Breast epithelium (tissue), 4 donors: Measurements from ENCODE around the gene SIK2. TPM values are rescaled to one million over a fixed set of nuclear protein-coding genes. Genes with fewer than 3 reads are reported as not detected.

Source experiments
- DNase-seq, 2 donors: peaks; one replicate each; pipeline ENCODE4 v3.0.0-alpha.2; 2019; ENCODE audit warnings: low spot score in 2 of 2
- H3K27ac ChIP-seq, 2 donors: fragments of 200-600 bp; sonication (generic) in 1 of 2; one replicate each; pipeline ENCODE4 v1.5.1; 2016 to 2019; ENCODE audit warnings: mild to moderate bottlenecking in 1 of 2
- H3K27me3 ChIP-seq, 2 donors: fragments of 200-600 bp; sonication (generic) in 1 of 2; one replicate each; pipeline versions ENCODE4 v1.5.1 to v1.6.0; 2017 to 2019; ENCODE audit warnings: control low read depth in 1 of 2, mild to moderate bottlenecking in 1 of 2
- H3K36me3 ChIP-seq: fragments of 200-600 bp; one replicate; pipeline ENCODE4 v1.5.1; 2019
- H3K4me1 ChIP-seq, 2 donors: fragments of 200-600 bp; sonication (generic); one replicate each; pipeline ENCODE4 v1.5.1; 2016 to 2019; ENCODE audit warnings: control low read depth in 1 of 2
- H3K4me3 ChIP-seq, 3 donors: fragments of 200-600 bp; sonication (generic); 1 replicate in 2 of 3; 2 replicates in 1 of 3; pipeline ENCODE4 v1.5.1; 2016 to 2019; ENCODE audit warnings: mild to moderate bottlenecking in 3 of 3, moderate library complexity in 2 of 3
- H3K9me3 ChIP-seq, 2 donors: fragments of 200-600 bp; sonication (generic) in 1 of 2; one replicate each; pipeline ENCODE4 v1.5.1; 2016 to 2019; ENCODE audit warnings: control low read depth in 1 of 2
- POLR2A ChIP-seq: fragments of 450-650 bp; IDR thresholded peaks from one replicate; pipeline ENCODE4 v1.6.1; 2016; ENCODE audit warnings: antibody characterized with exemption, mild to moderate bottlenecking, moderate library complexity
- POLR2AphosphoS5 ChIP-seq, 3 donors: sonication (generic); formaldehyde crosslinking; IDR thresholded peaks; one replicate each; pipeline ENCODE4 v1.6.1; 2017; ENCODE audit warnings: antibody characterized with exemption in 3 of 3
- intact Hi-C: fragments of 100-400 bp; cut with DNase I; formaldehyde crosslinking; loops from one replicate; pipeline ENCODE4 v1.15.1; 2023; ENCODE audit warnings: low total_unique reads
- total RNA-seq, 3 donors: library from RNA; depleted of rRNA; stranded (reverse); fragments of >200 nt; gene quantifications; one replicate each; pipeline ENCODE4 v1.1.0, GENCODE V29; 2016
- TF ChIP-seq, protein P1 (sequence below), 3 donors: fragments of 450-650 bp; IDR thresholded peaks; one replicate each; pipeline ENCODE4 v1.5.1; 2016 to 2017; ENCODE audit warnings: antibody characterized with exemption in 3 of 3, mild to moderate bottlenecking in 3 of 3, moderate library complexity in 3 of 3

The SIK2 gene
- total RNA-seq, 3 donors from 2014 or later = 19.0 to 56.6 (median 30.7) TPM

DNA sequence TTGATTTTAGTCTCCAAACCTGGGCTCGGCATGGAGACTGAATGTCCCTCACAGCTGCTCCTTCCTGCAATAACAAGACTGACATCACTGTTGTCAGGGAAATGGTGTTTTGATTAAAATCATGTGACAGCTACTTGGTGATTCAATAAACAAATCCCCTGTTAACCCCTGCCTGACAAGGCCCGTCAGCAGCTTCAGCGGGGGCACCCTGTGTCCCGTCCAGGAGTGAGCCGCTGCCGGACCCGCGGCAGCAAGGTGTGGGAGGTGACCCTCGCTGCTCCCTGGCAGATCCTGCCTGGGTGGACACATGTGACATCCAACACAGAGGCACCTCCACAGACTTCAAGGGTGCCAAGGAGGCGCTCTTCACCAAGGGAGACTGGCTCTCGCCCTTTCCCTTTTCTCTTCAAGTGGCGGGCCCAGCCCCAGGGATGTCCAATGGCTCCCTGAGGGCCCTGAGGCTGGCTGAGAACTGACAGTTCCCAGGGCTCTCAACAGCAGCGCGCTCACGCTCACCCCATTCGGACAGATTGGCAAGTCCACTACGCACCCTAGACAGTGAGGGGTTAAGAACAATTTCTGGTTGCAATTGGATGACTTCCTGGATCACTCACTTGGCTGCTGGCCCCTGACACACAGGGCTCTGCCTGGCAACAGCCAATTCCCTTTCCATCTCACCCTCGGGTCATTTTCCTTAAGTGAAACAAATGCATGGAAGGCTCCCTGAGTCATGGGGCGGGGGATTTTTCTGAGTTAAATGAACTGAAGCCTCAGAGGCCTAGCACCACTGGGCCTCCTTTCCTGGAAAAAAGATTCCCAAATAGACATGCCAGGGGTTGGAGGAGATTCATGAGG is 133.2 kb downstream of the SIK2 start:
- no peaks in the 10 kb centered on the region for H3K27me3 ChIP-seq
- TF ChIP-seq, protein P1, sequence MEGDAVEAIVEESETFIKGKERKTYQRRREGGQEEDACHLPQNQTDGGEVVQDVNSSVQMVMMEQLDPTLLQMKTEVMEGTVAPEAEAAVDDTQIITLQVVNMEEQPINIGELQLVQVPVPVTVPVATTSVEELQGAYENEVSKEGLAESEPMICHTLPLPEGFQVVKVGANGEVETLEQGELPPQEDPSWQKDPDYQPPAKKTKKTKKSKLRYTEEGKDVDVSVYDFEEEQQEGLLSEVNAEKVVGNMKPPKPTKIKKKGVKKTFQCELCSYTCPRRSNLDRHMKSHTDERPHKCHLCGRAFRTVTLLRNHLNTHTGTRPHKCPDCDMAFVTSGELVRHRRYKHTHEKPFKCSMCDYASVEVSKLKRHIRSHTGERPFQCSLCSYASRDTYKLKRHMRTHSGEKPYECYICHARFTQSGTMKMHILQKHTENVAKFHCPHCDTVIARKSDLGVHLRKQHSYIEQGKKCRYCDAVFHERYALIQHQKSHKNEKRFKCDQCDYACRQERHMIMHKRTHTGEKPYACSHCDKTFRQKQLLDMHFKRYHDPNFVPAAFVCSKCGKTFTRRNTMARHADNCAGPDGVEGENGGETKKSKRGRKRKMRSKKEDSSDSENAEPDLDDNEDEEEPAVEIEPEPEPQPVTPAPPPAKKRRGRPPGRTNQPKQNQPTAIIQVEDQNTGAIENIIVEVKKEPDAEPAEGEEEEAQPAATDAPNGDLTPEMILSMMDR (IDR thresholded peaks at IDR 0.05) = no peak
- TF ChIP-seq POLR2A (peak; percentile 0), POLR2AphosphoS5 (IDR thresholded peaks at IDR 0.05) (peak; percentile 62 to 72 (median 71))
- H3K9me3 ChIP-seq = no peaks in the 10 kb centered on the region
- peak; percentile 71 to 81 for DNase-seq
- H3K4me3 ChIP-seq = peak overlapping the region; percentile 44 to 71 (median 52)
- peaks cover 21 to 37% of the 10 kb centered on the region in 2 donors for H3K4me1 ChIP-seq
- peak overlapping the region; percentile 96 to 100 for H3K27ac ChIP-seq
- intact Hi-C loops = no loop called here
- no peaks in the 10 kb centered on the region for H3K36me3 ChIP-seq

DNA sequence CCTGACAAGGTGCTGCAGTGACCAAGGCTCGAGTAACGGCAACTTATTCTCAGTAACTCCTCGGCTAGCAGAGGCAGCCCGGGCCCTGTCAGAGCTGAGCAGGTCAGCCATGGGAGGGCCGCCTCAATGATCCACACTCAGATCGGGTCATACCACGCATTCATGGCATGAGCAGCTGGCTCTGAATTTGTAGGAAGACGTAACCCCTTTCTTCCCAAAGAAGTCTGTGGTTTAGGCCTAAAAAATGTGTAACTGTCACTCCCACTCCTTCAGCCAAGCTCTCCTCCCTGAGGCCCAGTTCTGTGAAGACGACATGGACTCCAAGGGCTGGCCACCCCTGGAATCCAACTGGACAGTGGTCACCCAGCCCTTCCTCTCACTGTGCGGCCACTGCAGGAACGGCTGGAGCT is 133.9 kb downstream of the SIK2 start:
- Histone ChIP-seq H3K36me3 (no peaks in the 10 kb centered on the region), H3K27ac (peak overlapping the region; percentile 96 to 100), H3K4me3 (peak overlapping the region in 1 of 3 donors; percentile 71), H3K4me1 (peaks cover 21 to 31% of the 10 kb centered on the region in 2 donors), H3K9me3 (no peaks in the 10 kb centered on the region), H3K27me3 (no peaks in the 10 kb centered on the region)
- intact Hi-C loops = no loop called here
- no peak for DNase-seq
- TF ChIP-seq POLR2A = no peak

DNA sequence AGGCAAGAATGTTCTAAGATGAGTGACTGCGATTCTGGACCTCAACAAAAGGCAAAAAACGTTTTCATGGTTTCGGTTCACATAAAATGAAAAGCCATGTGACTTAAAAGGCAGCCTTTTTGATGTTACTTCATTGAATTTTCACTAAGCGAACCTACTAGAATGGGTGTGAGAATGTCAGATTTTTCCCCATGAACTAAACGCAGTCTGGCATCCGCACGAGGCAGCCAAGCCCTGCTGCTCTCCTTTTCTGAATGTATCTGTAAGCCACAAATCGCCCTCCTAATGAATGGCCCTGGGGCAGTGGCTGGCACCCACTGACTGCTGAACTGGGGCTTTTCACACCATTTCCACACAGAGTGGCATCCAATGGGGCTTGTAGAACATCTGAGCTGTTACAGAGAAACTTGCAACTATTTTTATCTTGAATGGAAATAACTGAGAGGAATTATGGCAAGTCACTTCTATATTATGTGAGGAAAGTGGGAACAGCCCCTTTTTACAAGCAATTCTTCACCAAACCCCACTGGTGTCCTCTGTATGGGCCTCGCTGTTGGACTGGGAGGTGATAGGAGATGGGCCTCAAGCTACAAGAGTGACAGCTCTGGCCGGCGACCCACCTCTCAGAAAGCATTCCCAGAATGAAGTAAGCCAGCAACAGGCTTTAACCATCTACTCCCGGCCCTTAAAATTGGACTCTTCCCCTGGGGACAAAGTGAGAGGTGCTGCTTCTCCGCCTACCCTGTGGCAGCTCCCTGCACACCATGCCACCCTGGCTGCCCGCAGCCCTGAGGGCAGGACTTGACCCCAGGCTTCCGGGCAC is 134.6 kb downstream of the SIK2 start:
- H3K9me3 ChIP-seq = no peaks in the 10 kb centered on the region
- DNase-seq = no peak
- no peak for TF ChIP-seq POLR2AphosphoS5 (IDR thresholded peaks at IDR 0.05)
- TF ChIP-seq, protein P1 (IDR thresholded peaks at IDR 0.05) = no peak
- TF ChIP-seq POLR2A = no peak
- peaks cover 21 to 27% of the 10 kb centered on the region in 2 donors for H3K4me1 ChIP-seq
- intact Hi-C loops = no loop called here
- no peaks in the 10 kb centered on the region for H3K36me3 ChIP-seq
- H3K4me3 ChIP-seq = peak overlapping the region in 1 of 3 donors; percentile 15
- H3K27me3 ChIP-seq = no peaks in the 10 kb centered on the region
- peak overlapping the region; percentile 96 to 100 for H3K27ac ChIP-seq

DNA sequence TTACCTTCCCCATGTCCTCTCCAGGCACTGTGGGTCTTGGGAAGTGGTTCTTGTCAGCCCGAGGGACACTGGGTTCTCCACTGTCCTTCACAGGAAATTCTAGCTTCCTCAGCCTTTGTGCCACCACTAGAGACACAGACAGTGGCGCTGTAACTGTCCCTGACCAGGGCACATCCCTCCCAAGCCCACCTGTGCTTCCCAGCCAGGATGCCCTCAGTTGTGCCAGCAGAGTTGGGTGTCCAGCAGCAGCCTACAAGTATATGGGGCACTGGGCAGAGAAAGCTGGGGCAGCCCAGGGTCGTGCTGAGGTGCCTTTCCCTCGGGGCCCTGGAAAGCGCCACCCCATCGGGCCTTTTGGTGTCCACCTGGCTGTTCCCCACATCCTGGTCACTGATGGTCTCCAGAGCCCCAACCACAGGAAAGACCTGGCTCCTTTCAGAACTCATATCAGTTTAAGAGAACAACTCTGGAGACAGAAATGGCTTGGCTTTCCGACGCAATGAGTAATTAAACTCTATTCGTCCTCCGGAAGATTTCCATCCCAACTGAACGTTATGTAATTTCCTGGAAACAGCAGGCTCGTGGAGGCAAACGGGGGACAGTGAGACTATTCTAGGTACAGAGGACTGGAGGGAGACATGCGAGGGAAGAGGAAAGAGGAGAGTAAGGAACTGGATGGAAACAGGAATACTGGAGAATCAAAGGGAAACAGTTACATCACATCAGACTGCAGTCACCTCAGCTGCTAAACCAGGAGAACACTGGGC is 135.4 kb downstream of the SIK2 start:
- H3K9me3 ChIP-seq = no peaks in the 10 kb centered on the region
- no peak for DNase-seq
- H3K27ac ChIP-seq = peak overlapping the region; percentile 96 to 100
- intact Hi-C loops = no loop called here
- H3K27me3 ChIP-seq = no peaks in the 10 kb centered on the region
- H3K36me3 ChIP-seq = no peaks in the 10 kb centered on the region
- peak overlapping the region in 1 of 3 donors; percentile 15 for H3K4me3 ChIP-seq
- TF ChIP-seq POLR2A (no peak), POLR2AphosphoS5 (IDR thresholded peaks at IDR 0.05) (no peak)
- TF ChIP-seq, protein P1 (IDR thresholded peaks at IDR 0.05) = no peak
- peaks cover 21 to 25% of the 10 kb centered on the region in 2 donors for H3K4me1 ChIP-seq

DNA sequence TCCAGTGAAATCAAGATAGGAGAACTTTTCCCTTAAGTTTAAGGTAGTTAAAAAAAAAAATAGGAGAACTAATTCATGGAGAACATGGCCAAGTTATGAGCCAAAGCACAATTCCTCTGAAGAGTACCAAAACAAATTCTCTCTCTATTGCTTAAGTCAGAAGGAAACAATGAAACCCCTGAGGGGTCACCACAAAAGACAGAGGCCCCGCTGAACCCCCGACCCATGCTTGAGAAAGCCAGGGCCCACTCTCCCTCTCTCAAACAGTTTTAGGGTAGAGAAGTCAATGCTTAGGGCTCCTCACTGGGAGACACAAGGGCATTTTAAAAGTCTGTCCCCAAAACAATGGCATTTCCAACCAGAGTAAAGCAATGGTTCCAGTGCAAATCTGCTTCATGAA is 137.1 kb downstream of the SIK2 start:
- intact Hi-C loops = no loop called here
- Histone ChIP-seq H3K27ac (peak overlapping the region in 1 of 2 donors; percentile 96), H3K4me1 (peaks cover 11 to 21% of the 10 kb centered on the region in 2 donors), H3K9me3 (no peaks in the 10 kb centered on the region), H3K36me3 (no peaks in the 10 kb centered on the region), H3K27me3 (no peaks in the 10 kb centered on the region), H3K4me3 (no peak overlapping the region)
- DNase-seq = no peak
- TF ChIP-seq, protein P1 (IDR thresholded peaks at IDR 0.05) = no peak
- TF ChIP-seq POLR2AphosphoS5 (IDR thresholded peaks at IDR 0.05) (no peak), POLR2A (no peak)
